Daoy (cell line): Measurements from ENCODE around the gene ATP8A1. TPM values are rescaled to one million over a fixed set of nuclear protein-coding genes. Genes with fewer than 3 reads are reported as not detected.

Source experiments
- DNase-seq: peaks from one replicate; pipeline ENCODE4 v3.0.0-alpha.2; 2015; ENCODE audit warnings: low read depth
- total RNA-seq: library from RNA; depleted of rRNA; stranded (reverse); fragments of >200 nt; shearing (Covaris generic); gene quantifications from 2 replicates; pipeline ENCODE4 v1.2.3, GENCODE V29; 2014

Gene ATP8A1
- total RNA-seq, 1 experiment from 2014 or later: 1.7 TPM

- DNase-seq: no peak
Observed at GRCh38 chr4:42649870-42650269, 7.0 kb downstream of the ATP8A1 start.

- no peak for DNase-seq
Observed at GRCh38 chr4:42646999-42647541, 9.8 kb downstream of the ATP8A1 start.

- DNase-seq: no peak
Observed at GRCh38 chr4:42646013-42646784, 10.7 kb downstream of the ATP8A1 start.

DNA sequence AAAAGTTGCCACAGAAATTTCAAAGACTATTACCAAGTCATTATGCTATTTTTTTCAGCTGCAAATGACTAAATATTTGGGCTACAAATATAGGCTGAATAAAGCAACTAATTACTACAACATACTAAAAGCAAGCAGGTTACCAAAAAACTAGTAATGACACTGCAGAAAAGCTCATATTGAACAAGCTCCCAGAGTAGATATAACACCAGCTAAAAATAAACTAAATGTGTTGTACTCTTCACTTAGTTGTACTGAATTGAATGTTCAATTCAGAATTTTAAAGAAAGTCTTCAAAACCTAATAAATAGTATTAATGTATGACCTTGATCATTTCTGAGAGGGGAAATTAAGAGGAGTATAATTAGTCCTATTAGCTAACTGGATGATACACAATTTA lies 12.0 kb downstream of the ATP8A1 start:
- DNase-seq: no peak

GRCh38 chr4:42643685-42644084 lies 13.2 kb downstream of the ATP8A1 start:
- DNase-seq: no peak

DNA sequence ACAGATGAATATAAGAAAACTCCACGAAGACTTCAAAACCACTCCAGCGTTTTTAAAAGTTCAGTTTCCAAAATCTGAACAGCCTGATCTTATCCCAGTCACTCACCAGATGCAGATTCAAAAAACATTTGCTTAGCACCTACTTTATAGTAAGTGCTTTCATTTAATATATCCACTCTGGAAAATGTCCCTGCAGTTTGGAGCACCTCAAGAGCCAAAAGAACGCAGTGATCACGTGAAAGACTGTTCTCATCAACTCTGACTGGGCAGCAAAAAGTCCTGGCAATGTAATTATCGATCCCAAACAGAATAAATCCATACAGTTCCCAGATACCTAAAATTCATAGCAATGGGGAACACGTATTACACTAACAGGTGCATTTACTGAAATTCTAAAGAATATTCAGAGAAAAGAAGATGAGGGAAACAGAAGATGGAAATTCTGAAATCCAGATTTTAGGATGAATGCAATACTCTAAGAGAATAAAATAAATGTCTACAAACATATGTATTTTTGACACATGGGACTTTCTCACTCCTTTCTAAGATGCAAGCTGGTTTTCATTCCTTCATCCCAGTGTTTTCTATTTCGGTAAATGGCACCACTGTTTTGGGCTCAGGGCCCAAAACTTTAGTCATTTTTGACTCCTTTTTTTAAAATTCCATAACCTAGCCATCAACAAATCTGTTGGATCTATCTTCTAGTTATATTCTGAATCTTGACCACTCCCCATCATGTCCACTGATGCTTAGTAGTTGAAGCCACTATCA lies 13.9 kb downstream of the ATP8A1 start:
- DNase-seq: no peak

GRCh38 chr4:42642101-42642797 lies 14.7 kb downstream of the ATP8A1 start:
- peak; percentile 9 for DNase-seq

DNA sequence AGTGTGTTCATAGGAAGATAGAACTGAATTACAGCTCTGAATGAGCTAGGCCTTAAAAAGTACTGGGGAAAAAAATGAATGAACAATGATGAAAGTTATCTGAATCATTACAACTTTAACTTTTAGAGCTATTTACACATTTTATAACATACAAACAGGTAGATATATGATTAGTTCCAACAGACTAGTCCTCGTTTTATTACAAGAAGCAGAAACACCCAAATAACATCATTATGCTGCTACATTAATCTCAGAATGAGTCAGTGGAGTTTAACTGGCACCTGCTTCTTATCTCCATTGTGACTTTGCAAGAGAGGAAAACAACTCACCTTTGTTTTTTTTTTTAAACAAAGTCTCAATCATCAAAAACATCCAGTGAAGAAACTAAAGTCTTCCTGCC lies 15.2 kb downstream of the ATP8A1 start:
- DNase-seq: no peak

DNA sequence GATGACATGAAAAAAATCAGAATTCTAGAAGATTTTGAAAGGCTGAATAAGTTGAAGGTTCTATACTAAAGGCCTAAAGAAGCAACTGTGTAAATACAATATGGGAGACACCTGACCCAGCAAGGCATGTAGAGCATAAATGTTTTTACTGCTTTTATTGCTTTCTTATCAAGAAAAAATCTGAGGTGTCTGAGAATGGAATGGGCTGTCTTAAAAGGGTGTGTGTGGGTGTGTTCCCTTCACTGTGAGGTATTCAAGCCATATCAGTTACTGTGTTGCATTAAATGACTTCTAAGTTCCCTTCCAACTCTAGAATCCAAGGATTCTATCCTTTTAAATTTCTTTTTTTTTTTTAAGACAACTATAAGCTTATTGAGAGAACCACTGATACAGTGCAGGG lies 15.7 kb downstream of the ATP8A1 start:
- no peak for DNase-seq

DNA sequence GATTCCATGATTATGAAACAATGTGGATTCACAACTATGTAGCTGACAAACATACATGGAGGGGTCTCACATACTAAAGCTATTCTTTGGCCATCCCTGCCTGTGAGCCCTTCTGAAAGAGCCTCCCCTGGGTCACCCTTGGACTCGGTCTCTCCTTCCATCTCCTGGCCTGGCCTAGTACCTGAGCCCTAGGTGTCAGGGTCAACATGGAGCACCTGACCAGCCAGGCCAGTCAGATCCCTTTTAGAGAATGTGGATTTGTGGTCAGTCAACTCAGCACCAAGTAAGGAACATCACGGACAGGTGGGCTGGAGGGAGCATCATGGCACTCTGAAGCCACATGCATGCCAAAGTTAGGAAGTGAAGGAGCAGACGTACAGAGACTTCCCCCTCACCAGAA lies 16.3 kb downstream of the ATP8A1 start:
- no peak for DNase-seq

DNA sequence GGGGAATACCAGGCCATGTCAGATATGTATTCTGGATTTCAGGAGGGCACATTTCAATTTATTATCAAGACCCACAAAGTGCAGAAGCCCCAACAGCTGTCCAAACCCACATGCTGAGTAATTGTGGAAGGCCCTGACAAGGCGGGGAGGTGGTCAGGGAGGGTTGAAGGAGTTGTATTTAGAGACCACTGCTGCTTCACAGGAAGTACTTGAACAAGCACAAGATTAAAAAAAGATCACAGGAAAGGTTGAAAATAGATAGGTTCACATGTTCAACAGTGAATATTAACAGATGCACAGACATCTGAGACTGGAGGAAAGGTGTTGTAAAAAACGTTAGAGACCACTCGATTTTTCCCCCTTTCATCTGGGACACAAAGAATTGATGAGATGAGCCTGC lies 17.9 kb downstream of the ATP8A1 start:
- DNase-seq: no peak

DNA sequence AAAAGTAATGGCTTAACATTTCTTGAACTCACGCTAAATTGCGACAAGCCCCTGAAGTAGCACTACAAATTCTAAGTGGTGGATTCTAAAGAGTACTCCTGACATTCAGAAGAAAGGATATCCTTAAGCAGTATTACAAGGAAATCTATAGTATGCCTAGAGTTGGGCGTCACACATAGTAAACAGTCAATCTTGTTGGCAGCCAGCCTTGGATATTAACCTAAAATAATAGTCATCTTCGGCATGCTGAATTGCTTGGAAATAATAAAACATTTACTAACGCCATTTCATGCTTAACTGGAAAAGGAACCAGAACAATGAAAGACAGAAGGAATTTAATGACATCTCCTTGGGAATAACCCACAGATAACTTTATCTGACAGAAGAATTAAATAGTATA lies 18.6 kb downstream of the ATP8A1 start:
- DNase-seq: no peak

DNA sequence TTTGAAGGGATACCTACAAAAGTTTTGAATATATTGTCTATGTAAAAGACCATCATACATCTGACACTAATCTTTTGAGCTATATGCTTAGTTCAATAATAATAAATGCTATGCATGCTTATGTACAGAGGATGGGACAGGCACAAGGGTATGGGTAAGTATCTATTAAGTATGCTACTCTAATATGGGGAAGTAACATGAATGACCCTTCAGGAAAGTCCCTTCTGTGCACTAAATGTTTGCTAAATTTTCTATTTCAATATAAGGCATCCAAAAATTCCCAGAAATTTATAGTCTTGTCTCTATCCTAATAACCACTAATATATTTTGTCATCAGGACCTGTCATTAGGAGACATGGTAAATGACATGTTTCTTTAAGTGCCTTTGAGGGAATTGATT lies 19.0 kb downstream of the ATP8A1 start:
- DNase-seq: no peak

DNA sequence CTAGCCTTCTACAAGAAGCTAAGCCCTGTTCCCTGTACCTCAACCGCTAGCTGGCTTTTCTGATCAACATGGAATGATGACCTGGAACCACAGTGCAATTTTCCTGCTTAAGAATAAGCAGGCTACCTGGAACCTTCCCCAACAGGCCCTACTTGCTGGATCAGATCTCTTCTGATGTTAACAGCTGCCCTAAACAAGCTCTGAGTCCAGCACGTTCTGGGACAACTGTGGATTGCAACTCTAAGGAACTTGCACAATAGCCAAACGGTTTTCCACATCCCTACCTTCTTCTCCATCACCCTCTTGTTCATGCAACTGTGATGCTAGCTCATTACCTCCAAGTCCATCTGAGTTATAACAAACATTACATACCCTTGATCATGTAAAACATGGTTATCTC lies 19.8 kb downstream of the ATP8A1 start:
- no peak for DNase-seq

- no peak for DNase-seq
Observed at GRCh38 chr4:42636645-42636949, 20.3 kb downstream of the ATP8A1 start.

DNA sequence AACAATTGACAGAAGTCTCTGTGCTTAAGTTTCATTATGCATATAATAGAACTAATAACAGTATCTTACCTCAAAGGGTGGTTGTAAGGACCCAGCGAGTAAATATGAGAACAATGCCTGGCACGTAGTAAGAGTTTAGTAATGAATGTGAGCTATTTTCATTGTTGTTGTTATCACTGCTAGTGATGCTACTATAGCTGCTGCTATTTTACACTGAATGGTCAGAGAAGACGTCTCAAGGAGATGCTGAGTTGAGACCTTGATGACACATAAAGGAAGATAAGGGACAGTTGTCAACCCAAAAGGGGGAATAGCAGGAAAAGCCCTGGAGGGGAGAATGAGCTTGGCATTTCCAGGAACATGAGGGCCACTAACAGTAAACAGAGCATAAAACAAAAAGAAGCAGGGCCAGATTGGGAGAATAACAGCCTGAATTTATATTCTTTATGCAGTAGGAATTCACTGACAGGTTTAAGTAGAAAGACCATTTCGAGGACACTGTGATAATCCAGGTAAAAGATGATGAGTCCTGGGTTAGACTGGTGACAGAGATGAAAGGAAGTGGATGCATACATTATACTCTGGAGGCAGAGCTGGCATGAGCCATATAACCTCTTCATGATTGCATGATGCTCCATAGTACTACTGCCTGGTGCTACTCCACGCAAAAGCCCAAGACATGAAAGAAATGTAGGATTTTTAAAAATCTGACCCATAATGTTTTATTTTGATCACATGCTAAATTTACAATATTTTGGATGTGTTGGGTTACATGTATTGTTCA lies 23.1 kb downstream of the ATP8A1 start:
- DNase-seq: no peak

- no peak for DNase-seq
Observed at GRCh38 chr4:42632653-42633382, 24.1 kb downstream of the ATP8A1 start.

GRCh38 chr4:42630908-42631307 lies 26.0 kb downstream of the ATP8A1 start:
- DNase-seq: no peak

DNA sequence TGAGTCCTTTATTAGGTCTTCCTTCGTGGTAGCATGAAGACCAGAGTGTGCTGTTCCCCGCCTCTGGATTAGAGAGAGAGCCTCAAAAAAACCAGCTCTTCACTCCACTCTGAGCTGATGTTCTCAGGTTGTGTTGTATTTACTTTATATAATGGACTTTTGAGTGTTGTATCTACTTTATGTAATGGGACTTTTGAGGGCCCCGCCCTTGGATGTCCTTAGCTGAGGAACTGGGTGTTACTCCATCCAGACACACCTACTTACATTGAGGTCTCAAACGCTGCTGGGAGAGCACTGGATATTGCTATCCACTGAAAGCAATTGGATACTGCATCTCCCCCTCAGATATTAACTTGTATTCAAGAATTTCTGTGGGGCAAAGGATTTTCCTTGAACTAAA lies 28.2 kb downstream of the ATP8A1 start:
- DNase-seq: no peak

- peak; percentile 17 for DNase-seq
Observed at GRCh38 chr4:42627885-42628646, 28.8 kb downstream of the ATP8A1 start.
